GM20431 (cell line): Measurements from ENCODE around the gene SYP.
"Not testable (repeated sequence)": the region's sequence is repeated elsewhere in the genome, so short reads cannot be mapped to it uniquely, and the experiment has no call there.

ENCODE experiments used
- in situ Hi-C: fragments of 300-500 bp; cut with MseI, MboI; formaldehyde crosslinking; loops from one replicate; pipeline ENCODE4 v1.15.0; 2020; ENCODE audit warnings: low sequenced_read_pairs; ENCODE audit not compliant: unreplicated experiment

The SYP gene

DNA sequence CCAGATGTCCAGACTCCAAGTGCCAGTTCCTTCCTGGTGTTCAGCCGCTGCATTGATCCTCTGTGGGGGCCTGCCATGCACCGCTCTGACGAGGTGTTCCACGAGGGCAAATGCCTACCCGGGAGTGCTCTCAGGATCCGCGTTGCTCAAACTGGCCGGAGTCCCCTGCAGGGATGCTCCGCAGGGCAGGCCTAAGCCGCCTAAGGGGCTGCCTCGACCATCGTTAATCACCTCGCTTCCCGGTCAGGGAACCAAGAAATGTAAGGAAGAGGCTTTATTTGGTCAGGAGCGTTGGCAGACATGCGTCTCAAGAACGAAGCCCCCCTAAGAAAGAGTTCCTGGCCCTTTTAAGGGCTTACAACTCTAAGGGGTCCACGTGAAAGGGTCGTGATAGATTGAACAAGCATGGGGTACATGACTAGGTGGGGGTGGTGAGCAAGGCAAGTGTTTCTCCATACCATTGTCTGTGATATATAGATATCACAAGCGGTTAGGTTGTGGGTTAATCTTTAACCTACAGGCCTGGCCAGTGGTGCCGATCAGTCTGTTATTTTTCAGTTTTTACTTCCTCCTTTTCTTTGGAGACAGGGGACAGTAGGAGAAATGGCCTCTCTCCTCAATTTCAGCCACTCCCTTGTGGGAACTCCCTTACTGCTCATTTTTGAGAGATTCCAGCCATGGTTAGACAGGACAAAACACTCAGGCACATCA lies 51.4 kb downstream of the SYP start:
- in situ Hi-C loops: not testable (repeated sequence)

DNA sequence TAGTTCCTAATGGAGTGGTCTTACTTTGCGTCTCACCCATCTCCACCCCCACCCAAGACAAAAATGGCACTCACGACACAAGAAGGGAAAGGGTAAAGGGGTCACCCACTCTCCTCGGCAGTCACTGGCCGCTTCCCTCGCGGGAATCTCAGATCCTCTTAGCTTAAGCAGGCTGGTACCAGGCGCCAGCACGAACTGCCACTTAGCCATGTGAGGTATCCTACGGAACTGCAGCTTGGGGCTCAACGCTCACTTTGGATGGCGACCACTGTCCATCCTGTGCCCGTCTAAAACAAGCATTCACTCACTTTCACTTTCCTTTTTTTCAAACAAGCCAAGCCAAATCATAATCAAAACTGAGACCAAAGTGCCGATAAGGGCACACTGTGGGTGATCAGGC lies 52.1 kb downstream of the SYP start:
- in situ Hi-C loops: no loop called here

DNA sequence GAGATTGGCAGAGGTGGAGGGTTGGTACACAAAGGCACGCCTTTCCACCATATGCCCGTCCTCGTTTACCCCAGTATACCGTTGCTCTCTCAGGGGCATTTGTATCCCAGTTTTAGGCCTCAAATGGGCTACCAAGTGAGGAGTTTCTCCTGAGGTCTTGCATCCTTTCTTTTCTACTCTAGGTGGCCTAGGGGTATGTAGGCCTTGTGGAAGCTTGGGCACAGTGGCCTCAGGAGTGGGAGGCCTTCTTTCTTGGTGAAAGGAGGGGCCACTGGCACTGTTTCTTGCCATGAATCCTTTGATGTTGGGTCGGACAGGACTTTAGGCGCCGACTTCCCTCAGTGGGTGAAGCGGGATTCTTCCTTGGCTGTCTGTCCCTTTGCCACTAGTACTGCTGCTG lies 52.7 kb downstream of the SYP start:
- in situ Hi-C loops: no loop called here

DNA sequence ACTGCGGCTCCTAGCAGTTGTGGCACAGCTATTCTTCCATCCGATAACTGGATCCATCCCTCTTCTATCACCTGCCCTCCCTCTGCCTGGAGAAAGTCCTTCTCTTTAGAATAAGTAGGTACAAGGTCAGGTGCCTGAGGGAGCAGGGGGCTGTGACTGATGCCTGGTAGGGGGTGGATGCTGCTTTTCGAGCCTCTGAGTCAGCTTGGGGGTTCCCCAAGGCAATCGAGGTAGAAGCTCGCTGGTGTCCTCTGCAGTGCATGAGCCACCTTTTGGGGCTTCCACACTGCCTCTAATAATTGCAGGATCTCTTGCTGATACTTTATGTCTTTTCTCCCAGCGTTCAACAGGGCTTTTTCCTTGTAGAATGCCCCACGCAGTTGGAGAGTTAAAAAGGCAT lies 56.8 kb downstream of the SYP start:
- in situ Hi-C loops: not testable (repeated sequence)

GRCh38 chrX:49142264-49142663 lies 57.7 kb downstream of the SYP start:
- in situ Hi-C loops: not testable (repeated sequence)

GRCh38 chrX:49139713-49140112 lies 60.3 kb downstream of the SYP start:
- in situ Hi-C loops: no loop called here
